H9 (cell line): ENCODE results near the gene SMAD6. TPM values are rescaled to one million over a fixed set of nuclear protein-coding genes. Genes with fewer than 3 reads are reported as not detected.
A peak's percentile ranks its signal among the peaks of the same experiment; 100 is the strongest.

ENCODE experiments used
- DNase-seq: peaks from one replicate; pipeline ENCODE4 v3.0.0-alpha.2; 2017
- H2AFZ ChIP-seq: one replicate; pipeline ENCODE4 v1.6.1; 2013; ENCODE audit warnings: mild to moderate bottlenecking, low read length, control low read depth, moderate library complexity
- H2AK5ac ChIP-seq: 2 replicates; pipeline ENCODE4 v1.6.1; 2013; ENCODE audit warnings: low read length, control low read depth, mixed read lengths; ENCODE audit not compliant: insufficient read length
- H2BK120ac ChIP-seq: one replicate; pipeline ENCODE4 v1.6.1; 2013; ENCODE audit warnings: low read depth, mild to moderate bottlenecking, low read length, control low read depth, inconsistent platforms; ENCODE audit not compliant: poor library complexity, severe bottlenecking
- H2BK12ac ChIP-seq: 2 replicates; pipeline ENCODE4 v1.6.1; 2013; ENCODE audit warnings: low read length, control low read depth, mixed read lengths, low read depth; ENCODE audit not compliant: insufficient read length
- H2BK15ac ChIP-seq: 2 replicates; pipeline ENCODE4 v1.6.1; 2013; ENCODE audit warnings: low read depth, low read length, control low read depth
- H2BK20ac ChIP-seq: one replicate; pipeline ENCODE4 v1.6.1; 2013; ENCODE audit warnings: low read depth, mild to moderate bottlenecking, low read length, control low read depth, inconsistent platforms; ENCODE audit not compliant: poor library complexity, severe bottlenecking
- H2BK5ac ChIP-seq: 2 replicates; pipeline ENCODE4 v1.6.1; 2013; ENCODE audit warnings: low read length, control low read depth, mixed read lengths; ENCODE audit not compliant: insufficient read length
- H3K14ac ChIP-seq: 2 replicates; pipeline ENCODE4 v1.6.1; 2013; ENCODE audit warnings: low read length, control low read depth; ENCODE audit not compliant: insufficient read depth
- H3K18ac ChIP-seq: 2 replicates; pipeline ENCODE4 v1.6.1; 2013; ENCODE audit warnings: low read depth, mild to moderate bottlenecking, mixed read lengths, low read length, control low read depth; ENCODE audit not compliant: insufficient read length
- H3K23ac ChIP-seq: 2 replicates; pipeline ENCODE4 v1.6.1; 2013; ENCODE audit warnings: low read length, control low read depth, mixed read lengths, low read depth; ENCODE audit not compliant: insufficient read length
- H3K23me2 ChIP-seq: 2 replicates; pipeline ENCODE4 v1.6.1; 2013; ENCODE audit warnings: low read depth, mild to moderate bottlenecking, mixed read lengths, low read length, control low read depth; ENCODE audit not compliant: insufficient read length, poor library complexity, severe bottlenecking
- H3K27ac ChIP-seq: 2 replicates; pipeline ENCODE4 v1.5.1; 2013; ENCODE audit warnings: low read length, control low read depth, mixed read lengths, low read depth; ENCODE audit not compliant: insufficient read length
- H3K27me3 ChIP-seq: 2 replicates; pipeline ENCODE4 v1.6.1; 2013; ENCODE audit warnings: low read length, control low read depth, inconsistent platforms; ENCODE audit not compliant: insufficient read depth
- H3K4ac ChIP-seq: 2 replicates; pipeline ENCODE4 v1.6.1; 2013; ENCODE audit warnings: low read depth, mild to moderate bottlenecking, control low read depth, inconsistent platforms, low read length, moderate library complexity
- H3K4me1 ChIP-seq: 2 replicates; pipeline ENCODE4 v1.6.1; 2013; ENCODE audit warnings: low read length, control low read depth, inconsistent platforms; ENCODE audit not compliant: insufficient read depth
- H3K4me2 ChIP-seq: 2 replicates; pipeline ENCODE4 v1.6.1; 2013; ENCODE audit warnings: low read length, control low read depth, mixed read lengths; ENCODE audit not compliant: insufficient read length, insufficient read depth
- H3K56ac ChIP-seq: 2 replicates; pipeline ENCODE4 v1.6.1; 2013; ENCODE audit warnings: low read depth, mild to moderate bottlenecking, mixed read lengths, low read length, control low read depth; ENCODE audit not compliant: insufficient read length
- H3K79me1 ChIP-seq: 2 replicates; pipeline ENCODE4 v1.6.1; 2013; ENCODE audit warnings: low read depth, mild to moderate bottlenecking, moderate library complexity, low read length, control low read depth, inconsistent platforms; ENCODE audit not compliant: insufficient read depth, poor library complexity, severe bottlenecking
- H3K79me2 ChIP-seq: 2 replicates; pipeline ENCODE4 v1.6.1; 2013; ENCODE audit warnings: low read length, control low read depth, inconsistent platforms; ENCODE audit not compliant: insufficient read depth
- H3K9ac ChIP-seq: 2 replicates; pipeline ENCODE4 v1.6.1; 2013; ENCODE audit warnings: low read length, control low read depth, mixed read lengths; ENCODE audit not compliant: insufficient read length; ENCODE audit errors: extremely low read depth
- H3K9me3 ChIP-seq: one replicate; pipeline ENCODE4 v1.6.1; 2013; ENCODE audit warnings: low read depth, low read length, inconsistent platforms; ENCODE audit not compliant: control insufficient read depth
- H3T11ph ChIP-seq: one replicate; pipeline ENCODE4 v1.6.1; 2013; ENCODE audit warnings: mild to moderate bottlenecking, low read length, control low read depth, inconsistent platforms
- H4K20me1 ChIP-seq: one replicate; pipeline ENCODE4 v1.6.1; 2013; ENCODE audit not compliant: control insufficient read depth, insufficient read length, insufficient read depth
- H4K5ac ChIP-seq: 2 replicates; pipeline ENCODE4 v1.6.1; 2013; ENCODE audit warnings: low read depth, mild to moderate bottlenecking, mixed read lengths, low read length, control low read depth; ENCODE audit not compliant: insufficient read length
- H4K8ac ChIP-seq: replicated peaks from 2 replicates; pipeline ENCODE4 v1.6.1; 2013; ENCODE audit warnings: low read length, control low read depth, mixed read lengths, low read depth; ENCODE audit not compliant: insufficient read length
- H4K91ac ChIP-seq: 2 replicates; pipeline ENCODE4 v1.6.1; 2013; ENCODE audit warnings: low read depth, mild to moderate bottlenecking, moderate library complexity, mixed read lengths, low read length, control low read depth; ENCODE audit not compliant: insufficient read length
- H3K27ac Mint-ChIP-seq, 3 experiments: 2 replicates in 2 of 3; 3 replicates in 1 of 3; pipeline ENCODE4 v1.8.0; 2020 to 2021; ENCODE audit warnings: mixed read lengths in 3 of 3, mild to moderate bottlenecking in 1 of 3, moderate library complexity in 1 of 3
- H3K27me3 Mint-ChIP-seq: 2 replicates; pipeline ENCODE4 v1.8.0; 2021; ENCODE audit warnings: low read depth, mild to moderate bottlenecking, moderate library complexity, mixed read lengths
- H3K36me3 Mint-ChIP-seq, 3 experiments: 2 replicates in 2 of 3; 3 replicates in 1 of 3; pipeline ENCODE4 v1.8.0; 2020 to 2021; ENCODE audit warnings: low read depth in 3 of 3, mixed read lengths in 3 of 3; ENCODE audit not compliant: insufficient read depth in 1 of 3
- H3K4me1 Mint-ChIP-seq, 2 experiments: 2 replicates each; pipeline ENCODE4 v1.8.0; 2020; ENCODE audit warnings: mixed read lengths in 2 of 2
- H3K4me3 Mint-ChIP-seq, 2 experiments: 2 replicates in 1 of 2; 3 replicates in 1 of 2; pipeline ENCODE4 v1.8.0; 2020 to 2021; ENCODE audit warnings: mild to moderate bottlenecking in 2 of 2, mixed read lengths in 2 of 2, moderate library complexity in 1 of 2
- H3K9me3 Mint-ChIP-seq, 2 experiments: 2 replicates in 1 of 2; 3 replicates in 1 of 2; pipeline ENCODE4 v1.8.0; 2020; ENCODE audit warnings: mild to moderate bottlenecking in 2 of 2, mixed read lengths in 2 of 2, moderate library complexity in 1 of 2
- CTCF ChIP-seq: fragments of 200-600 bp; sonication (generic); conservative IDR thresholded peaks from 3 replicates; pipeline ENCODE4 v1.8.0; 2021; ENCODE audit warnings: antibody characterized with exemption, mild to moderate bottlenecking
- WGBS: extraction: QIAGEN DNeasy Blood & Tissue Kit; methylation state at CpG from one replicate; pipeline ENCODE4 v1.1.7; 2013; ENCODE audit warnings: missing lambda C conversion rate, low lambda C conversion rate, mixed read lengths; ENCODE audit not compliant: insufficient read length; ENCODE audit errors: extremely low coverage; 5-methylcytosine and 5-hydroxymethylcytosine counted together
- total RNA-seq: library from RNA; stranded (reverse); gene quantifications from 2 replicates; pipeline ENCODE4 v1.2.1, GENCODE V29; 2021

The SMAD6 gene
- total RNA-seq, 1 experiment from 2014 or later: 6.0 TPM

GRCh38 chr15:66775127-66776105 is 73.4 kb downstream of the SMAD6 start:
- H4K20me1 ChIP-seq: no peaks in the 10 kb centered on the region
- H3K27me3 Mint-ChIP-seq: no peaks in the 10 kb centered on the region
- H3K4me3 Mint-ChIP-seq: no peak overlapping the region
- no peaks in the 10 kb centered on the region for H3K23me2 ChIP-seq
- H3K79me2 ChIP-seq: no peaks in the 10 kb centered on the region
- H2AK5ac ChIP-seq: no peak overlapping the region
- no peak overlapping the region for H3K4me2 ChIP-seq
- no peak overlapping the region for H2BK20ac ChIP-seq
- H3K56ac ChIP-seq: no peak overlapping the region
- H2BK120ac ChIP-seq: no peak overlapping the region
- no peak overlapping the region for H2AFZ ChIP-seq
- TF ChIP-seq CTCF: no peak
- H3K4me1 ChIP-seq: peaks cover 3% of the 10 kb centered on the region; the same call in 1 of the 2 replicates
- H3K23ac ChIP-seq: no peak overlapping the region
- no peak overlapping the region for H3K9ac ChIP-seq
- no peak overlapping the region for H4K8ac ChIP-seq
- no peaks in the 10 kb centered on the region for H3K79me1 ChIP-seq
- H3K4ac ChIP-seq: no peak overlapping the region
- no peak overlapping the region for H3K27ac ChIP-seq
- H2BK15ac ChIP-seq: no peak overlapping the region
- no peak overlapping the region for H2BK12ac ChIP-seq
- H3K27ac Mint-ChIP-seq: peak overlapping the region in 2 of 3 experiments; percentile 18 to 50; a peak in 2 of 7 replicates
- peaks cover 47 to 64% of the 10 kb centered on the region in 2 experiments for H3K4me1 Mint-ChIP-seq
- H3K27me3 ChIP-seq: no peaks in the 10 kb centered on the region
- H2BK5ac ChIP-seq: no peak overlapping the region
- no peaks in the 10 kb centered on the region for H3K36me3 Mint-ChIP-seq
- no CpG with 5 or more reads among the region's 18 CpGs for WGBS
- no peak overlapping the region for H3K18ac ChIP-seq
- no peaks in the 10 kb centered on the region for H3K9me3 ChIP-seq
- H4K91ac ChIP-seq: no peak overlapping the region
- H3K14ac ChIP-seq: no peak overlapping the region
- no peak overlapping the region for H4K5ac ChIP-seq
- DNase-seq: no peak
- H3T11ph ChIP-seq: no peak overlapping the region
- no peaks in the 10 kb centered on the region for H3K9me3 Mint-ChIP-seq
